Tibial artery (tissue), 4 donors: Measurements from ENCODE around the gene DENND5B.

Experiments used
- DNase-seq, 2 donors: peaks; one replicate each; pipeline ENCODE4 v3.0.0-alpha.2; 2019
- H3K27ac ChIP-seq, 2 donors: fragments of 200-600 bp; sonication (generic) in 1 of 2; 1 replicate in 1 of 2; 2 replicates in 1 of 2; pipeline ENCODE4 v1.5.1; 2018 to 2019; ENCODE audit warnings: mild to moderate bottlenecking in 1 of 2
- H3K27me3 ChIP-seq, 2 donors: fragments of 200-600 bp; sonication (generic) in 1 of 2; one replicate each; pipeline versions ENCODE4 v1.5.1 to v1.6.0; 2016 to 2019
- H3K36me3 ChIP-seq, 3 donors: fragments of 200-600 bp; sonication (generic) in 2 of 3; one replicate each; pipeline ENCODE4 v1.5.1; 2016 to 2019; ENCODE audit warnings: mild to moderate bottlenecking in 2 of 3
- H3K4me1 ChIP-seq, 4 donors: fragments of 200-600 bp; sonication (generic) in 2 of 4; 1 replicate in 3 of 4; 2 replicates in 1 of 4; pipeline ENCODE4 v1.5.1; 2016 to 2019
- H3K4me3 ChIP-seq, 2 donors: fragments of 200-600 bp; sonication (generic) in 1 of 2; 1 replicate in 1 of 2; 2 replicates in 1 of 2; pipeline ENCODE4 v1.5.1; 2018 to 2019; ENCODE audit warnings: mild to moderate bottlenecking in 2 of 2
- H3K9me3 ChIP-seq, 3 donors: fragments of 200-600 bp; sonication (generic) in 1 of 3; one replicate each; pipeline ENCODE4 v1.5.1; 2016 to 2019
- CTCF ChIP-seq, 2 experiments: fragments of 200-600 bp in 1 of 2; fragments of 450-650 bp in 1 of 2; IDR thresholded peaks; one replicate each; pipeline ENCODE4 v1.5.1; 2017 to 2019; ENCODE audit warnings: antibody characterized with exemption in 2 of 2, mild to moderate bottlenecking in 1 of 2, moderate library complexity in 1 of 2
- intact Hi-C: fragments of 100-400 bp; cut with DNase I; formaldehyde crosslinking; loops from one replicate; pipeline ENCODE4 v1.15.0; 2023; ENCODE audit warnings: low total_unique reads

Gene DENND5B

GRCh38 chr12:31444736-31445135, 146.2 kb downstream of the DENND5B start:
- peaks cover 6 to 11% (median 9%) of the 10 kb centered on the region in 3 donors for H3K36me3 ChIP-seq

GRCh38 chr12:31440586-31440985, 150.3 kb downstream of the DENND5B start:
- DNase-seq: no peak
- Histone ChIP-seq H3K27me3 (no peaks in the 10 kb centered on the region), H3K4me3 (no peak overlapping the region), H3K4me1 (no peaks in the 10 kb centered on the region), H3K9me3 (no peaks in the 10 kb centered on the region), H3K36me3 (peaks cover 0 to 4% (median 0%) of the 10 kb centered on the region in 3 donors), H3K27ac (no peak overlapping the region)
- intact Hi-C loops: no loop called here
- no peak for TF ChIP-seq CTCF (IDR thresholded peaks at IDR 0.05)

More at GRCh38 chr12:31444736-31445135, 146.2 kb downstream of the DENND5B start:
- DNase-seq: no peak
- H3K4me1 ChIP-seq: no peaks in the 10 kb centered on the region
- intact Hi-C loops: no loop called here
- no peaks in the 10 kb centered on the region for H3K27me3 ChIP-seq
- no peak overlapping the region for H3K27ac ChIP-seq
- no peaks in the 10 kb centered on the region for H3K9me3 ChIP-seq
- H3K4me3 ChIP-seq: no peak overlapping the region
- TF ChIP-seq CTCF (IDR thresholded peaks at IDR 0.05): no peak

- Histone ChIP-seq H3K4me3 (no peak overlapping the region), H3K27ac (no peak overlapping the region), H3K4me1 (no peaks in the 10 kb centered on the region), H3K27me3 (no peaks in the 10 kb centered on the region), H3K36me3 (peaks cover 0 to 4% (median 0%) of the 10 kb centered on the region in 3 donors), H3K9me3 (no peaks in the 10 kb centered on the region)
- DNase-seq: no peak
- intact Hi-C loops: no loop called here
- no peak for TF ChIP-seq CTCF (IDR thresholded peaks at IDR 0.05)
These were observed 150.8 kb downstream of the DENND5B start for GRCh38 chr12:31440134-31440533.

GRCh38 chr12:31431721-31432240, 159.2 kb downstream of the DENND5B start:
- Histone ChIP-seq H3K4me3 (no peak overlapping the region), H3K4me1 (no peaks in the 10 kb centered on the region), H3K36me3 (no peaks in the 10 kb centered on the region), H3K9me3 (no peaks in the 10 kb centered on the region), H3K27me3 (no peaks in the 10 kb centered on the region), H3K27ac (no peak overlapping the region)
- no peak for DNase-seq
- intact Hi-C loops: no loop called here
- no peak for TF ChIP-seq CTCF (IDR thresholded peaks at IDR 0.05)

GRCh38 chr12:31423405-31423804, 167.5 kb downstream of the DENND5B start:
- TF ChIP-seq CTCF (IDR thresholded peaks at IDR 0.05): no peak
- H3K36me3 ChIP-seq: peaks cover 9 to 20% (median 20%) of the 10 kb centered on the region in 3 donors
- DNase-seq: no peak
- no peaks in the 10 kb centered on the region for H3K27me3 ChIP-seq
- intact Hi-C loops: no loop called here
- no peak overlapping the region for H3K27ac ChIP-seq
- no peak overlapping the region for H3K4me3 ChIP-seq
- no peaks in the 10 kb centered on the region for H3K9me3 ChIP-seq
- no peaks in the 10 kb centered on the region for H3K4me1 ChIP-seq
